Ovary (tissue), 3 donors: ENCODE data around the gene ACOT8.

Source experiments
- CTCF ChIP-seq, 3 donors: fragments of 450-650 bp in 2 of 3; fragments of 200-600 bp in 1 of 3; IDR thresholded peaks; one replicate each; pipeline versions ENCODE4 v1.5.1 to v1.8.0; 2016 to 2022; ENCODE audit warnings: antibody characterized with exemption in 3 of 3, mild to moderate bottlenecking in 1 of 3
- EP300 ChIP-seq: sonication (generic); formaldehyde crosslinking; IDR thresholded peaks from one replicate; pipeline ENCODE4 v1.6.1; 2017; ENCODE audit warnings: antibody characterized with exemption
- POLR2A ChIP-seq: fragments of 450-650 bp; IDR thresholded peaks from one replicate; pipeline ENCODE4 v1.6.1; 2017; ENCODE audit warnings: antibody characterized with exemption, mild to moderate bottlenecking, moderate library complexity
- donor health status: DM: no; HTN: no; CAD: no.

- TF ChIP-seq CTCF (IDR thresholded peaks at IDR 0.05) (peak in 1 of 3 donors; percentile 21), EP300 (peak; percentile 81), POLR2A (peak; percentile 73)
These were observed 34.1 kb upstream of the ACOT8 start, which contains the start of the genes CTSA and NEURL2 for GRCh38 chr20:45890985-45891983.
